Measurements from ENCODE around the gene USP32.

GRCh38 chr17:60388742-60389141 lies 3.2 kb downstream of the USP32 start:
- TF ChIP-seq CTCF (IDR thresholded peaks at IDR 0.05) (no peak), POLR2A (IDR thresholded peaks at IDR 0.05) (no peak)
